H9 (cell line): Measurements from ENCODE around the gene PRSS3. TPM values are rescaled to one million over a fixed set of nuclear protein-coding genes. Genes with fewer than 3 reads are reported as not detected.
A peak's percentile ranks its signal among the peaks of the same experiment; 100 is the strongest.

Source experiments
- DNase-seq: peaks from one replicate; pipeline ENCODE4 v3.0.0-alpha.2; 2017
- H2AFZ ChIP-seq: one replicate; pipeline ENCODE4 v1.6.1; 2013; ENCODE audit warnings: mild to moderate bottlenecking, low read length, control low read depth, moderate library complexity
- H2AK5ac ChIP-seq: 2 replicates; pipeline ENCODE4 v1.6.1; 2013; ENCODE audit warnings: low read length, control low read depth, mixed read lengths; ENCODE audit not compliant: insufficient read length
- H2BK120ac ChIP-seq: one replicate; pipeline ENCODE4 v1.6.1; 2013; ENCODE audit warnings: low read depth, mild to moderate bottlenecking, low read length, control low read depth, inconsistent platforms; ENCODE audit not compliant: poor library complexity, severe bottlenecking
- H2BK12ac ChIP-seq: 2 replicates; pipeline ENCODE4 v1.6.1; 2013; ENCODE audit warnings: low read length, control low read depth, mixed read lengths, low read depth; ENCODE audit not compliant: insufficient read length
- H2BK15ac ChIP-seq: 2 replicates; pipeline ENCODE4 v1.6.1; 2013; ENCODE audit warnings: low read depth, low read length, control low read depth
- H2BK20ac ChIP-seq: one replicate; pipeline ENCODE4 v1.6.1; 2013; ENCODE audit warnings: low read depth, mild to moderate bottlenecking, low read length, control low read depth, inconsistent platforms; ENCODE audit not compliant: poor library complexity, severe bottlenecking
- H2BK5ac ChIP-seq: 2 replicates; pipeline ENCODE4 v1.6.1; 2013; ENCODE audit warnings: low read length, control low read depth, mixed read lengths; ENCODE audit not compliant: insufficient read length
- H3K14ac ChIP-seq: 2 replicates; pipeline ENCODE4 v1.6.1; 2013; ENCODE audit warnings: low read length, control low read depth; ENCODE audit not compliant: insufficient read depth
- H3K18ac ChIP-seq: 2 replicates; pipeline ENCODE4 v1.6.1; 2013; ENCODE audit warnings: low read depth, mild to moderate bottlenecking, mixed read lengths, low read length, control low read depth; ENCODE audit not compliant: insufficient read length
- H3K23ac ChIP-seq: 2 replicates; pipeline ENCODE4 v1.6.1; 2013; ENCODE audit warnings: low read length, control low read depth, mixed read lengths, low read depth; ENCODE audit not compliant: insufficient read length
- H3K23me2 ChIP-seq: 2 replicates; pipeline ENCODE4 v1.6.1; 2013; ENCODE audit warnings: low read depth, mild to moderate bottlenecking, mixed read lengths, low read length, control low read depth; ENCODE audit not compliant: insufficient read length, poor library complexity, severe bottlenecking
- H3K27ac ChIP-seq: 2 replicates; pipeline ENCODE4 v1.5.1; 2013; ENCODE audit warnings: low read length, control low read depth, mixed read lengths, low read depth; ENCODE audit not compliant: insufficient read length
- H3K27me3 ChIP-seq: 2 replicates; pipeline ENCODE4 v1.6.1; 2013; ENCODE audit warnings: low read length, control low read depth, inconsistent platforms; ENCODE audit not compliant: insufficient read depth
- H3K4ac ChIP-seq: 2 replicates; pipeline ENCODE4 v1.6.1; 2013; ENCODE audit warnings: low read depth, mild to moderate bottlenecking, control low read depth, inconsistent platforms, low read length, moderate library complexity
- H3K4me1 ChIP-seq: 2 replicates; pipeline ENCODE4 v1.6.1; 2013; ENCODE audit warnings: low read length, control low read depth, inconsistent platforms; ENCODE audit not compliant: insufficient read depth
- H3K4me2 ChIP-seq: 2 replicates; pipeline ENCODE4 v1.6.1; 2013; ENCODE audit warnings: low read length, control low read depth, mixed read lengths; ENCODE audit not compliant: insufficient read length, insufficient read depth
- H3K56ac ChIP-seq: 2 replicates; pipeline ENCODE4 v1.6.1; 2013; ENCODE audit warnings: low read depth, mild to moderate bottlenecking, mixed read lengths, low read length, control low read depth; ENCODE audit not compliant: insufficient read length
- H3K79me1 ChIP-seq: 2 replicates; pipeline ENCODE4 v1.6.1; 2013; ENCODE audit warnings: low read depth, mild to moderate bottlenecking, moderate library complexity, low read length, control low read depth, inconsistent platforms; ENCODE audit not compliant: insufficient read depth, poor library complexity, severe bottlenecking
- H3K79me2 ChIP-seq: 2 replicates; pipeline ENCODE4 v1.6.1; 2013; ENCODE audit warnings: low read length, control low read depth, inconsistent platforms; ENCODE audit not compliant: insufficient read depth
- H3K9ac ChIP-seq: 2 replicates; pipeline ENCODE4 v1.6.1; 2013; ENCODE audit warnings: low read length, control low read depth, mixed read lengths; ENCODE audit not compliant: insufficient read length; ENCODE audit errors: extremely low read depth
- H3K9me3 ChIP-seq: one replicate; pipeline ENCODE4 v1.6.1; 2013; ENCODE audit warnings: low read depth, low read length, inconsistent platforms; ENCODE audit not compliant: control insufficient read depth
- H3T11ph ChIP-seq: one replicate; pipeline ENCODE4 v1.6.1; 2013; ENCODE audit warnings: mild to moderate bottlenecking, low read length, control low read depth, inconsistent platforms
- H4K20me1 ChIP-seq: one replicate; pipeline ENCODE4 v1.6.1; 2013; ENCODE audit not compliant: control insufficient read depth, insufficient read length, insufficient read depth
- H4K5ac ChIP-seq: 2 replicates; pipeline ENCODE4 v1.6.1; 2013; ENCODE audit warnings: low read depth, mild to moderate bottlenecking, mixed read lengths, low read length, control low read depth; ENCODE audit not compliant: insufficient read length
- H4K8ac ChIP-seq: replicated peaks from 2 replicates; pipeline ENCODE4 v1.6.1; 2013; ENCODE audit warnings: low read length, control low read depth, mixed read lengths, low read depth; ENCODE audit not compliant: insufficient read length
- H4K91ac ChIP-seq: 2 replicates; pipeline ENCODE4 v1.6.1; 2013; ENCODE audit warnings: low read depth, mild to moderate bottlenecking, moderate library complexity, mixed read lengths, low read length, control low read depth; ENCODE audit not compliant: insufficient read length
- H3K27ac Mint-ChIP-seq, 3 experiments: 2 replicates in 2 of 3; 3 replicates in 1 of 3; pipeline ENCODE4 v1.8.0; 2020 to 2021; ENCODE audit warnings: mixed read lengths in 3 of 3, mild to moderate bottlenecking in 1 of 3, moderate library complexity in 1 of 3
- H3K27me3 Mint-ChIP-seq: 2 replicates; pipeline ENCODE4 v1.8.0; 2021; ENCODE audit warnings: low read depth, mild to moderate bottlenecking, moderate library complexity, mixed read lengths
- H3K36me3 Mint-ChIP-seq, 3 experiments: 2 replicates in 2 of 3; 3 replicates in 1 of 3; pipeline ENCODE4 v1.8.0; 2020 to 2021; ENCODE audit warnings: low read depth in 3 of 3, mixed read lengths in 3 of 3; ENCODE audit not compliant: insufficient read depth in 1 of 3
- H3K4me1 Mint-ChIP-seq, 2 experiments: 2 replicates each; pipeline ENCODE4 v1.8.0; 2020; ENCODE audit warnings: mixed read lengths in 2 of 2
- H3K4me3 Mint-ChIP-seq, 2 experiments: 2 replicates in 1 of 2; 3 replicates in 1 of 2; pipeline ENCODE4 v1.8.0; 2020 to 2021; ENCODE audit warnings: mild to moderate bottlenecking in 2 of 2, mixed read lengths in 2 of 2, moderate library complexity in 1 of 2
- H3K9me3 Mint-ChIP-seq, 2 experiments: 2 replicates in 1 of 2; 3 replicates in 1 of 2; pipeline ENCODE4 v1.8.0; 2020; ENCODE audit warnings: mild to moderate bottlenecking in 2 of 2, mixed read lengths in 2 of 2, moderate library complexity in 1 of 2
- CTCF ChIP-seq: fragments of 200-600 bp; sonication (generic); conservative IDR thresholded peaks from 3 replicates; pipeline ENCODE4 v1.8.0; 2021; ENCODE audit warnings: antibody characterized with exemption, mild to moderate bottlenecking
- WGBS: extraction: QIAGEN DNeasy Blood & Tissue Kit; methylation state at CpG from one replicate; pipeline ENCODE4 v1.1.7; 2013; ENCODE audit warnings: missing lambda C conversion rate, low lambda C conversion rate, mixed read lengths; ENCODE audit not compliant: insufficient read length; ENCODE audit errors: extremely low coverage; 5-methylcytosine and 5-hydroxymethylcytosine counted together
- total RNA-seq: library from RNA; stranded (reverse); gene quantifications from 2 replicates; pipeline ENCODE4 v1.2.1, GENCODE V29; 2021

Gene PRSS3
- total RNA-seq, 1 experiment from 2014 or later, result not detected

GRCh38 chr9:33750839-33751339 is 44.5 kb upstream of the PRSS3 start:
- TF ChIP-seq CTCF, result no peak
- H3K4me3 Mint-ChIP-seq, result peak overlapping the region in 1 of 2 experiments; percentile 11; a peak in 1 of 5 replicates
- H2AK5ac ChIP-seq, result no peak overlapping the region
- H3K4ac ChIP-seq, result no peak overlapping the region
- no peak overlapping the region for H2BK15ac ChIP-seq
- peaks cover 11% of the 10 kb centered on the region for H3K27me3 Mint-ChIP-seq
- no peak overlapping the region for H3K27ac ChIP-seq
- no peak overlapping the region for H3K4me2 ChIP-seq
- H2BK5ac ChIP-seq, result no peak overlapping the region
- H3T11ph ChIP-seq, result no peak overlapping the region
- H3K56ac ChIP-seq, result no peak overlapping the region
- no peaks in the 10 kb centered on the region for H3K9me3 Mint-ChIP-seq
- H3K79me1 ChIP-seq, result no peaks in the 10 kb centered on the region
- no peak overlapping the region for H3K27ac Mint-ChIP-seq
- no peak overlapping the region for H2BK120ac ChIP-seq
- no peak overlapping the region for H3K23ac ChIP-seq
- no peak overlapping the region for H4K8ac ChIP-seq
- no peak for DNase-seq
- no peaks in the 10 kb centered on the region for H3K4me1 Mint-ChIP-seq
- H2BK12ac ChIP-seq, result no peak overlapping the region
- no peaks in the 10 kb centered on the region for H3K36me3 Mint-ChIP-seq
- H3K14ac ChIP-seq, result no peak overlapping the region
- no peak overlapping the region for H2BK20ac ChIP-seq
- no peaks in the 10 kb centered on the region for H3K9me3 ChIP-seq
- H4K91ac ChIP-seq, result no peak overlapping the region
- no peak overlapping the region for H3K18ac ChIP-seq
- H3K4me1 ChIP-seq, result no peaks in the 10 kb centered on the region
- no peaks in the 10 kb centered on the region for H3K27me3 ChIP-seq
- WGBS, result no CpG with 5 or more reads among the region's 31 CpGs
- no peak overlapping the region for H3K9ac ChIP-seq
- no peak overlapping the region for H4K5ac ChIP-seq
- no peaks in the 10 kb centered on the region for H3K79me2 ChIP-seq
- no peaks in the 10 kb centered on the region for H4K20me1 ChIP-seq
- no peak overlapping the region for H2AFZ ChIP-seq
- H3K23me2 ChIP-seq, result no peaks in the 10 kb centered on the region
